ENCODE measurements around the gene CLINT1. TPM values are rescaled to one million over a fixed set of nuclear protein-coding genes. Genes with fewer than 3 reads are reported as not detected.

Gene CLINT1
- total RNA-seq, 1 donor from 2014 or later, result 53.0 TPM

GRCh38 chr5:157778121-157778805 lies 80.7 kb downstream of the CLINT1 start:
- intact Hi-C loops (cut with DNase I), result no loop called here
- DNase-seq (ENCODE audit: low spot score), result no peak

- DNase-seq (ENCODE audit: low spot score), result no peak
- intact Hi-C loops (cut with DNase I), result no loop called here
Observed at GRCh38 chr5:157772127-157772526, 86.8 kb downstream of the CLINT1 start.

DNA sequence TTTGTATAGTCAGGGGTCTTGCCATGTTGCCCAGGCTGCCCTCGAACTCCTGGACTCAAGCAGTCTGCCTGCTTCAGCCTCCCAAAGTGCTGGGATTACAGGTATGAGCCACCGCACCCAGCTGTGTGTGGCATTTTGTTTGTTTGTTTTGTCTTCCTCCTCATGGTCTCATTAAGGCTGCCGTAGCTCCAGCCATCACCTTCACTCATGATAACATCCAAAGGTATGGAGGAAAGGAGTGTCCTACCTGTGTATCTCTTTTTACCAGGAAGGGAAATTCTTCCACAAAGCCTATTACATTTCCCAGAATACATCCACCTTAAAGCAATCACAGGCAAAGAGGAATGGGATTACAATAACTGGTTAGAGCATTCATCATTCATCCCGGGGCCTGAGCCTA lies 88.3 kb downstream of the CLINT1 start:
- DNase-seq (ENCODE audit: low spot score), result no peak
- intact Hi-C loops (cut with DNase I), result no loop called here

DNA sequence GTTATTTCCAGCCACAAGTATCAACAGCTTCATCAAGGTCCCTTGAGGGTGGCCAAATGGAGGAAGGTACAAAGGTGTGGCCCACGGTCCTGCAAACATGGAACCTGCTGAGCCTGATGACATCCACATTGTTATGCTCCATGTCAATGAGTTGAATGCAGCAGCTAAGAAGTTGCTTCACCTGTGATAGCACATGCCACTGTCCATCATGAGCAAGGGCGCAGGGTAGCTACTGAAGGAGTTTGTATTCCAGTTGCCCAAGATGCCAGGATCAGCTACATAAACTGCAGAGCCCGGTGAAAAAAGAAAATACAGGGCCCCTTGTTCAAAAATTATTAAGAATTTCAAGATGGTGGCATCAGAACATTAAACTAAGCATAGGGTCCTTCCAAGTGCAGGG lies 91.3 kb downstream of the CLINT1 start:
- intact Hi-C loops (cut with DNase I), result no loop called here
- DNase-seq (ENCODE audit: low spot score), result no peak

DNA sequence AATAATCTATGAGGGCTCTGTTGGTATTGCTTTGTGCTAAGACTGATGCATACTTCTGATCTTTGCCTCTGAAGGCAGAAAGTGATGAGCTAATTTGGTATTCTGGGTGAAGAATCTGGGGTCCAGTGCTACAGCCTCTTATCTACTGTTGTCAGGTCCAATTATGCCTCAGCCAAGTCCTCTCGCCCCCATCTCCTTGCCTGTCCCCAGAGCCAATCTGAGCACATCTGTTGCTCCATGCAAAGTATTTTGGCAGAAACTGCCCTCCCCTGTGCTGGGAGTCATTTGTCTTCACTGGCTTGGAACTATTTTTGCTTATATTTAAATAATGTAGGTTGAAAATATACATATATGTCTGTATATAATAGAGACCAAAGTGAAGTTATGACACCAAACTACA lies 92.0 kb downstream of the CLINT1 start:
- no peak for DNase-seq (ENCODE audit: low spot score)
- intact Hi-C loops (cut with DNase I), result no loop called here

DNA sequence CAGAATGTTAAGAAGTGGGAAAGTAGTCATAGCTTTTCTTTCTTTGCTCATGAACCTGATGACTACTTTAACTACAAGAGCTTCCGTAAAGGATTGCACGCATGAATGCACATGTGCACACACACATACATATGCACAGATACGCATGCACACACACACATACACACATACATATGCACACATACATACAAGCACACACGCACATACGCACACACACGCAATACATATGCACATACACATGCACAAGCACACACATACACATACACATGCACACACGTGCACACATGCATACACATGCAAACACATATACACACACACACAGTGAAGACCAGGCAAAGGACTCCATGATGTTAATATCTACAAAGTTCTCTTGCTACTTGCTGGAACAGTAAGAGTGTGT lies 92.5 kb downstream of the CLINT1 start:
- DNase-seq (ENCODE audit: low spot score), result no peak
- intact Hi-C loops (cut with DNase I), result no loop called here

- intact Hi-C loops (cut with DNase I), result no loop called here
- no peak for DNase-seq (ENCODE audit: low spot score)
Observed at GRCh38 chr5:157764531-157764930, 94.4 kb downstream of the CLINT1 start.

DNA sequence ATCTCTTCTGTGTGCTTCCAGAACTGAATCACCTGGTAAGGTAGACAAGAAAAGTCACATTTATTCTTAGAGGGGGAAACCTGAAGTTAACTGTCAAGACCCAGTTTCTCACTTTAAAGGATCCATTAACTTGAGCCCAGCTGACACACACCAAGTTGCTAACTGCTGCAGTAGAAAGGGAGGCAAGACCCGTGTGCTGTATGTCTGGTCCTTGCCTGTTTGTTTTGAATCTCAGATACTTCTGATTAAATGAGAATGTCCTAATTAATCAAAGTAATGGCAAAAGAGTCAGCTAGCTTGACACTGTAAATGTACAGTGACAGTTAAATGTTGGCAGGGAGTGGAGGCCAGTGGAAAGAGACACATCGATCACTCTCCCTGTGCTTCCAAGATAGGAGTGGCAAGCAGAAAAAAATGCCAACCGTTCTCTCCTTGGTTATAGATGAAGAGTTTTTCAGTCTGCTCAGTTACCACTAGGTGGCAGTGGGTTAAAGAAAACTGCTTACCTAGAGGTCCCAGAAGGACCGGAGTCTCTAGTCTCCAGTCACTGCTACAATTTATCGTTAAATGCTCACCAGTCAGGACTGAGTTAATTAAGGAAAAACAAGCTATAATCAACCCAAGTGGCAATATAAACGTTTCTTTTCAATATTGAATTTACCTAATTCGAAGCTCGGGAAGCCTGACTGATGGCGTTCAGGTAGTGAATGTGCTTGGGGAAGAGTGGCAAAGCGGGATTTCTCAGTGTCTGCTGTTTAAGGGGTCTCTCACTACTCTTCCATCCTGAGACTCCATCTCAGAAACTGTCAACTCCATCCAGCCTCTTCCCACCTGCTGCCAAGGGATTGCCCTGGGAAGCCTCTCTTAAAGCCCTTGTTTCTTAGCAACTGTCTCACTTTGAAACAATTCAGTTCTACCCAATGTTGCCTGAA lies 97.0 kb downstream of the CLINT1 start:
- intact Hi-C loops (cut with DNase I), result loop anchor here (1.0 kb wide), 1 partner anchor 233 kb away; no protein-coding TSS in a partner anchor
- no peak for DNase-seq (ENCODE audit: low spot score)

- no peak for DNase-seq (ENCODE audit: low spot score)
- intact Hi-C loops (cut with DNase I), result no loop called here
Observed at GRCh38 chr5:157758706-157759105, 100.2 kb downstream of the CLINT1 start.

GRCh38 chr5:157756122-157756521 lies 102.8 kb downstream of the CLINT1 start:
- intact Hi-C loops (cut with DNase I), result no loop called here
- no peak for DNase-seq (ENCODE audit: low spot score)

GRCh38 chr5:157750320-157750719 lies 108.6 kb downstream of the CLINT1 start:
- no peak for DNase-seq (ENCODE audit: low spot score)
- intact Hi-C loops (cut with DNase I), result no loop called here

DNA sequence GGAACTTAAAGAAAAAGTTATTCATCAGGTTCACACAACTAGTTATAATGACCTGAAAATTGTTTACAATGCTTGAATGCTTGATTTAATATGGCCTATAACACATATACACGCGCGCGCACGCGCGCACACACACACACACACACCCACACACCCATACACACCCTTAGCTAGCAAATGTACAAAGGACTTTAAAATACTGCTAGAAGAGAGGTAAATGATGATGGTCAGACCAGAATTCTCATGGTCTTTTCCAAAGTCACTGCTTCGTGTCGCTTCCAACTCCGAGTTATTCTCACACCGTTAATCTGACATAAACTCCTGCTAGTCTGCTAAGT lies 109.5 kb downstream of the CLINT1 start:
- no peak for DNase-seq (ENCODE audit: low spot score)
- intact Hi-C loops (cut with DNase I), result no loop called here

GRCh38 chr5:157748760-157749461 lies 110.0 kb downstream of the CLINT1 start:
- intact Hi-C loops (cut with DNase I), result no loop called here
- no peak for DNase-seq (ENCODE audit: low spot score)

DNA sequence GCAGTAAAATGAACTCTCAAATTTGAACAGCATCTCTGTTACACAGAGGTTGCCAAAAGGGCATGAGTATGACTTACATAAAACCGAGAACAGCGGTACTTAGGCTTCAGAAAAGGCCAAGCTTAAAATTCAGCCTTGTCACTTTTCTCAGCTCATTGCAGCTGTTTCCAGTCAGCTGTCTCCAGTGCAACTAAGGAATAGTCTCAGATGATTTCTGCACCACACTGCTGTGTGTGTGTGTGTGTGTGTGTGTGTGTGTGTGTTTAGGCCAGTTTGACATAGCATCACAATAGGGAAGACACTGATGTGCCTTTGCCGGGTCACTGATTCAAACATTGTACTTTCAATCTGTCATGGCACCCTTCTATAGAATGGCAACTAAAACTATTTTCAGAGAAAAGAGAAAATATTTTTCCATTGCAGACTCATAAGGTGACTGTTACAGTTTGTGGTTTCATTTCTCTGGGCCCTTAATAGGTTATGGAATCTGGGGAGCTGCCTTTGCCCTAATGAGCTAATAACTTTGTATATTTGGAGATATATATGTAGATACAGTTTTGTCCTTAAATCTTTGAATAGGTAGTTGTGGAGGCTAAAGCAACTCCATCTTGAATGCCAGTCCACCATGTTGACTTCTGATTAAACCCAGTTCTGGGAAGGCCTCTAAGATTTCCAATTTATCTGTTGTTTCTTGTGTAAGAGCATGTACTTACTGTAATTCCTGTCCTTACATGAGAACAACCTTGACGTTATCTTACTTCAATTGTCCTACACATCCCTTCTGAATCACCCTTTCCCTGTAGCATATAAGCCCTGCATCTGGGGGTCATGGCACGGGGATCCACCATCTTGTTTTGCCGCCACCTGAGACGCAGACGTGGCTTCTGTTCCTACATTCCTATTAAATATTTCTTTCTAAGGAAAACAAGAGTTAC lies 110.9 kb downstream of the CLINT1 start:
- intact Hi-C loops (cut with DNase I), result no loop called here
- no peak for DNase-seq (ENCODE audit: low spot score)

DNA sequence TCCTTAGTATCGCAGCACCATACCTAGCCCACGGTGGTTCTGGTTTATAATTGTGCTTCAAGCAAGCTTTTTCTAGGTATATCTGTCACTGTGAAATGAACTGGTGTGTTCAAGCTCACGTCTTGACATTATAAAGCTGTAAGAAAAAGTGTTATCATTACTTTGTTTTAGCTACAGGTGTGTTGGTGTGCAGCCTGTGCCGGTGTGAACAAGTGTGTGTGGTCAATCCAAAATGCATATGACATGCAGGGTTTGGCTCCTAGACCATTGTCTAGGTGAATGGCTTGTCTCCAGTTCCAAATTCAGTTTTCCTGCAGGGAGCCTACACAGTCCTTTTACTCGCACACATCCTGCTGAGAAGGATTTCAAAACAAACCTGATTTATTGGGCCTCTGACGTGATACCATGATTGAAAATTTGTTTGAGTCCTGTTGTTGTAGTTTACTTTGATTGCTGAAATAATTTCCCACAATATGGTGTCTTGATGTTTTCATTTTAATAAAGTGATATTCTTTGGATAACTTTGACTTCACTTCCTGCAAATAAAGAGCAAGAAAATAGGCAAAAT lies 111.7 kb downstream of the CLINT1 start:
- intact Hi-C loops (cut with DNase I), result no loop called here
- no peak for DNase-seq (ENCODE audit: low spot score)

DNA sequence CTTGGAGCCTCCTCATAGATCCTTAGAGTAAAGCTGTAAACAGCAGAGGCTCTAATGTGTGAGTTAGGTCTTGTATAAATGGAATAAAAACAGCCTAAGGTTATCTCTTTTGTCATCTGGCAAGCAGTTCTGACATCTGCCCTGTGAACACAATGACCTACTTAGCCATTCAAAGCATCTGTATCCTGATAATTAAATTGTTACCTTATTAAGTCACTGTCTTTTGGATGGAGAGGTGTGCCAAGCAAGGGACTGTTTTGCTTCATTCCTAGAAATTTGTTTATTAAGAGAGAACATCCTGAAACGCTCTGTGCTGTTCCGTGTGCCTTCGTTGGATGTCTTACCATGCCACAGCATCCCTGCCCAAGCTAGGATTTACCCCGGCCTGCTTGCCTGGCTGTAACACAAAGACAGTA lies 113.9 kb downstream of the CLINT1 start:
- intact Hi-C loops (cut with DNase I), result no loop called here
- DNase-seq (ENCODE audit: low spot score), result no peak

GRCh38 chr5:157744051-157745011 lies 114.6 kb downstream of the CLINT1 start:
- DNase-seq (ENCODE audit: low spot score), result no peak
- intact Hi-C loops (cut with DNase I), result loop anchor here (5.0 kb wide), 1 partner anchor 417 kb away; no protein-coding TSS in a partner anchor

Measured in cardiac septum (tissue), 1 donor.